Measurements from ENCODE around the gene FHDC1.

DNA sequence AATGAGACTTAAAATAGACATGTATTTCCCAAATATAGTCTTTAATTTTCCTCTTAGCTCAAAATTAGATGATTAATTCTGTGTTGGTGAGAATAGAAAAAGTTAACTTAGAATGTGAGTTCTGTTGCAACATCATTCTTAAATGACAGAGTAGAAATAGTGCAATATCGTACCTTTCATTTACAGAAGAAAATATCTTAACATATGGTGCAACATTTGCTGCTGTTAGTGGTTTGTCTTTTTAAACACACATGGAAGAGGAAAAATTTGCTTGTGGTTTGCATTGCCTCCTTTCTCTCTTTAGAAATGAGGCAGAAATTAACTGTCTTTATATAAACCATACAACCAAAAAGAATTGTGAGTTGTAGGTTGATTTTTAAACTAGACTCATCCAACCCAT lies 39.3 kb upstream of the FHDC1 start:
- TF ChIP-seq, protein P1, sequence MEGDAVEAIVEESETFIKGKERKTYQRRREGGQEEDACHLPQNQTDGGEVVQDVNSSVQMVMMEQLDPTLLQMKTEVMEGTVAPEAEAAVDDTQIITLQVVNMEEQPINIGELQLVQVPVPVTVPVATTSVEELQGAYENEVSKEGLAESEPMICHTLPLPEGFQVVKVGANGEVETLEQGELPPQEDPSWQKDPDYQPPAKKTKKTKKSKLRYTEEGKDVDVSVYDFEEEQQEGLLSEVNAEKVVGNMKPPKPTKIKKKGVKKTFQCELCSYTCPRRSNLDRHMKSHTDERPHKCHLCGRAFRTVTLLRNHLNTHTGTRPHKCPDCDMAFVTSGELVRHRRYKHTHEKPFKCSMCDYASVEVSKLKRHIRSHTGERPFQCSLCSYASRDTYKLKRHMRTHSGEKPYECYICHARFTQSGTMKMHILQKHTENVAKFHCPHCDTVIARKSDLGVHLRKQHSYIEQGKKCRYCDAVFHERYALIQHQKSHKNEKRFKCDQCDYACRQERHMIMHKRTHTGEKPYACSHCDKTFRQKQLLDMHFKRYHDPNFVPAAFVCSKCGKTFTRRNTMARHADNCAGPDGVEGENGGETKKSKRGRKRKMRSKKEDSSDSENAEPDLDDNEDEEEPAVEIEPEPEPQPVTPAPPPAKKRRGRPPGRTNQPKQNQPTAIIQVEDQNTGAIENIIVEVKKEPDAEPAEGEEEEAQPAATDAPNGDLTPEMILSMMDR (IDR thresholded peaks at IDR 0.05; ENCODE audit: insufficient read depth, low read depth, low read length), result no peak
- TF ChIP-seq EZH2 (IDR thresholded peaks at IDR 0.05; ENCODE audit: insufficient read depth, low read length), result no peak

Measured in astrocyte (in vitro differentiated cells and primary cell).